ENCODE measurements around the gene SUPT20H.
A peak's percentile ranks its signal among the peaks of the same experiment; 100 is the strongest.

Gene SUPT20H

DNA sequence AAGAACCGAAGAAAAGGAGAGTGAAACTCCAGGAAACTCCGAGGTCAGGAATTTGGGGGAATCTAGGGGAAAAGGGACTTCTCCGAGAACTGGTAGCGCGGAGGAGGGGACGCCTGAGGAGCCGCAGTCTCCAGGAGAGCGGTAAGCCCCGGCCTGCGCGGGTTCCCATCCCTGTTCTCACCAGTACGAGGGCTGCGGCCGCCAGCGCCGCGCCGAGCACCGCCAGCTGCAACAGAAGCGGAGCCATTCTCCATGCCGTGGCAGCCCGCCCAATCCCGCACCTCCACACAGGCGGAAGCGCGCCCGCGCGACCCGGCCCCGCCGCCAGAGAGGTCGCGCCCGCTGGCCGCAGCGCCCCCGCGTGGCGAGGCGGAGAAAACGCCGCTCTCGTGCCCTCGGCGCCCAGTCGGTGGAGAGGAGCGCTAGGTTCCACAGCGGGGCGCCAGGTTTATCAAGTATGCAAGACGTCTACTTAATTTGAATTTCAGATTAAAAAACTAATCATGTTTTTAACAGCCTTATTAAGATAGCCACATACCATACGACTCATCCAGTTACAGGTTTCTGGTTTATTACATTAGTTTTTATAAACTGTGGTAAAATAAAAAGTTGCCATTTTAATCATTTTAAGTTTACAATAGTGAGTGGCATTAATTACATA is 60.3 kb downstream of the SUPT20H start, which contains the start of gene ALG5 (continued):
- TF ChIP-seq ZNF596 (tag by site-specific recombination; IDR thresholded peaks at IDR 0.05) (no peak), ZNF324 (tag by site-specific recombination; IDR thresholded peaks at IDR 0.05) (no peak), ZNF791 (tag by site-specific recombination; IDR thresholded peaks at IDR 0.05) (no peak), ZNF621 (tag by site-specific recombination; IDR thresholded peaks at IDR 0.05) (no peak), ZNF114 (tag by site-specific recombination; IDR thresholded peaks at IDR 0.05) (no peak), HOXD13 (CRISPR knock-in tag; IDR thresholded peaks at IDR 0.05; ENCODE audit: borderline replicate concordance) (no peak), GLIS1 (tag by site-specific recombination; IDR thresholded peaks at IDR 0.05) (no peak), YY1 (tag by site-specific recombination; IDR thresholded peaks at IDR 0.05) (peak; percentile 77; the same call in 1 of the 2 replicates), SP2 (tag by site-specific recombination; IDR thresholded peaks at IDR 0.05) (peak; percentile 43), ZFP37 (tag by site-specific recombination; IDR thresholded peaks at IDR 0.05) (no peak), BCL11B (tag by site-specific recombination; IDR thresholded peaks at IDR 0.05; ENCODE audit: low read depth) (no peak), REPIN1 (tag by site-specific recombination; IDR thresholded peaks at IDR 0.05; ENCODE audit: low read depth) (no peak), ZNF585B (tag by site-specific recombination; IDR thresholded peaks at IDR 0.05) (no peak), ZNF561 (tag by site-specific recombination; IDR thresholded peaks at IDR 0.05; ENCODE audit: borderline replicate concordance) (peak; percentile 96; the same call in 1 of the 2 replicates), ZNF501 (tag by site-specific recombination; IDR thresholded peaks at IDR 0.05) (no peak; the same call in 1 of the 2 replicates), KLF16 (tag by site-specific recombination; IDR thresholded peaks at IDR 0.05) (no peak), PRDM1 (tag by site-specific recombination; IDR thresholded peaks at IDR 0.05) (peak; percentile 69), TRIM28 (IDR thresholded peaks at IDR 0.05; ENCODE audit: borderline replicate concordance, low read length) (no peak), ZNF548 (tag by site-specific recombination; IDR thresholded peaks at IDR 0.05) (no peak), ZNF292 (tag by site-specific recombination; IDR thresholded peaks at IDR 0.05; ENCODE audit: borderline replicate concordance, low read depth) (no peak), ZNF785 (tag by site-specific recombination; IDR thresholded peaks at IDR 0.05) (no peak), GLI4 (tag by site-specific recombination; IDR thresholded peaks at IDR 0.05) (no peak)
- TF ChIP-seq, protein P1, sequence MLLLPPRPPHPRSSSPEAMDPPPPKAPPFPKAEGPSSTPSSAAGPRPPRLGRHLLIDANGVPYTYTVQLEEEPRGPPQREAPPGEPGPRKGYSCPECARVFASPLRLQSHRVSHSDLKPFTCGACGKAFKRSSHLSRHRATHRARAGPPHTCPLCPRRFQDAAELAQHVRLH (tag by site-specific recombination; IDR thresholded peaks at IDR 0.05) = no peak
- TF ChIP-seq, protein P2, sequence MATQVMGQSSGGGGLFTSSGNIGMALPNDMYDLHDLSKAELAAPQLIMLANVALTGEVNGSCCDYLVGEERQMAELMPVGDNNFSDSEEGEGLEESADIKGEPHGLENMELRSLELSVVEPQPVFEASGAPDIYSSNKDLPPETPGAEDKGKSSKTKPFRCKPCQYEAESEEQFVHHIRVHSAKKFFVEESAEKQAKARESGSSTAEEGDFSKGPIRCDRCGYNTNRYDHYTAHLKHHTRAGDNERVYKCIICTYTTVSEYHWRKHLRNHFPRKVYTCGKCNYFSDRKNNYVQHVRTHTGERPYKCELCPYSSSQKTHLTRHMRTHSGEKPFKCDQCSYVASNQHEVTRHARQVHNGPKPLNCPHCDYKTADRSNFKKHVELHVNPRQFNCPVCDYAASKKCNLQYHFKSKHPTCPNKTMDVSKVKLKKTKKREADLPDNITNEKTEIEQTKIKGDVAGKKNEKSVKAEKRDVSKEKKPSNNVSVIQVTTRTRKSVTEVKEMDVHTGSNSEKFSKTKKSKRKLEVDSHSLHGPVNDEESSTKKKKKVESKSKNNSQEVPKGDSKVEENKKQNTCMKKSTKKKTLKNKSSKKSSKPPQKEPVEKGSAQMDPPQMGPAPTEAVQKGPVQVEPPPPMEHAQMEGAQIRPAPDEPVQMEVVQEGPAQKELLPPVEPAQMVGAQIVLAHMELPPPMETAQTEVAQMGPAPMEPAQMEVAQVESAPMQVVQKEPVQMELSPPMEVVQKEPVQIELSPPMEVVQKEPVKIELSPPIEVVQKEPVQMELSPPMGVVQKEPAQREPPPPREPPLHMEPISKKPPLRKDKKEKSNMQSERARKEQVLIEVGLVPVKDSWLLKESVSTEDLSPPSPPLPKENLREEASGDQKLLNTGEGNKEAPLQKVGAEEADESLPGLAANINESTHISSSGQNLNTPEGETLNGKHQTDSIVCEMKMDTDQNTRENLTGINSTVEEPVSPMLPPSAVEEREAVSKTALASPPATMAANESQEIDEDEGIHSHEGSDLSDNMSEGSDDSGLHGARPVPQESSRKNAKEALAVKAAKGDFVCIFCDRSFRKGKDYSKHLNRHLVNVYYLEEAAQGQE (tag by site-specific recombination; IDR thresholded peaks at IDR 0.05) = no peak
- TF ChIP-seq, protein P3, sequence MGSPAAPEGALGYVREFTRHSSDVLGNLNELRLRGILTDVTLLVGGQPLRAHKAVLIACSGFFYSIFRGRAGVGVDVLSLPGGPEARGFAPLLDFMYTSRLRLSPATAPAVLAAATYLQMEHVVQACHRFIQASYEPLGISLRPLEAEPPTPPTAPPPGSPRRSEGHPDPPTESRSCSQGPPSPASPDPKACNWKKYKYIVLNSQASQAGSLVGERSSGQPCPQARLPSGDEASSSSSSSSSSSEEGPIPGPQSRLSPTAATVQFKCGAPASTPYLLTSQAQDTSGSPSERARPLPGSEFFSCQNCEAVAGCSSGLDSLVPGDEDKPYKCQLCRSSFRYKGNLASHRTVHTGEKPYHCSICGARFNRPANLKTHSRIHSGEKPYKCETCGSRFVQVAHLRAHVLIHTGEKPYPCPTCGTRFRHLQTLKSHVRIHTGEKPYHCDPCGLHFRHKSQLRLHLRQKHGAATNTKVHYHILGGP (tag by site-specific recombination; IDR thresholded peaks at IDR 0.05) = no peak
- TF ChIP-seq, protein P4, sequence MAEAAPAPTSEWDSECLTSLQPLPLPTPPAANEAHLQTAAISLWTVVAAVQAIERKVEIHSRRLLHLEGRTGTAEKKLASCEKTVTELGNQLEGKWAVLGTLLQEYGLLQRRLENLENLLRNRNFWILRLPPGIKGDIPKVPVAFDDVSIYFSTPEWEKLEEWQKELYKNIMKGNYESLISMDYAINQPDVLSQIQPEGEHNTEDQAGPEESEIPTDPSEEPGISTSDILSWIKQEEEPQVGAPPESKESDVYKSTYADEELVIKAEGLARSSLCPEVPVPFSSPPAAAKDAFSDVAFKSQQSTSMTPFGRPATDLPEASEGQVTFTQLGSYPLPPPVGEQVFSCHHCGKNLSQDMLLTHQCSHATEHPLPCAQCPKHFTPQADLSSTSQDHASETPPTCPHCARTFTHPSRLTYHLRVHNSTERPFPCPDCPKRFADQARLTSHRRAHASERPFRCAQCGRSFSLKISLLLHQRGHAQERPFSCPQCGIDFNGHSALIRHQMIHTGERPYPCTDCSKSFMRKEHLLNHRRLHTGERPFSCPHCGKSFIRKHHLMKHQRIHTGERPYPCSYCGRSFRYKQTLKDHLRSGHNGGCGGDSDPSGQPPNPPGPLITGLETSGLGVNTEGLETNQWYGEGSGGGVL (tag by site-specific recombination; IDR thresholded peaks at IDR 0.05) = no peak
- TF ChIP-seq, protein P5, sequence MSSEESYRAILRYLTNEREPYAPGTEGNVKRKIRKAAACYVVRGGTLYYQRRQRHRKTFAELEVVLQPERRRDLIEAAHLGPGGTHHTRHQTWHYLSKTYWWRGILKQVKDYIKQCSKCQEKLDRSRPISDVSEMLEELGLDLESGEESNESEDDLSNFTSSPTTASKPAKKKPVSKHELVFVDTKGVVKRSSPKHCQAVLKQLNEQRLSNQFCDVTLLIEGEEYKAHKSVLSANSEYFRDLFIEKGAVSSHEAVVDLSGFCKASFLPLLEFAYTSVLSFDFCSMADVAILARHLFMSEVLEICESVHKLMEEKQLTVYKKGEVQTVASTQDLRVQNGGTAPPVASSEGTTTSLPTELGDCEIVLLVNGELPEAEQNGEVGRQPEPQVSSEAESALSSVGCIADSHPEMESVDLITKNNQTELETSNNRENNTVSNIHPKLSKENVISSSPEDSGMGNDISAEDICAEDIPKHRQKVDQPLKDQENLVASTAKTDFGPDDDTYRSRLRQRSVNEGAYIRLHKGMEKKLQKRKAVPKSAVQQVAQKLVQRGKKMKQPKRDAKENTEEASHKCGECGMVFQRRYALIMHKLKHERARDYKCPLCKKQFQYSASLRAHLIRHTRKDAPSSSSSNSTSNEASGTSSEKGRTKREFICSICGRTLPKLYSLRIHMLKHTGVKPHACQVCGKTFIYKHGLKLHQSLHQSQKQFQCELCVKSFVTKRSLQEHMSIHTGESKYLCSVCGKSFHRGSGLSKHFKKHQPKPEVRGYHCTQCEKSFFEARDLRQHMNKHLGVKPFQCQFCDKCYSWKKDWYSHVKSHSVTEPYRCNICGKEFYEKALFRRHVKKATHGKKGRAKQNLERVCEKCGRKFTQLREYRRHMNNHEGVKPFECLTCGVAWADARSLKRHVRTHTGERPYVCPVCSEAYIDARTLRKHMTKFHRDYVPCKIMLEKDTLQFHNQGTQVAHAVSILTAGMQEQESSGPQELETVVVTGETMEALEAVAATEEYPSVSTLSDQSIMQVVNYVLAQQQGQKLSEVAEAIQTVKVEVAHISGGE (tag by site-specific recombination; conservative IDR thresholded peaks at IDR 0.05; ENCODE audit: low read depth) = peak; percentile 44; the same call in 1 of the 2 replicates
- TF ChIP-seq, protein P6, sequence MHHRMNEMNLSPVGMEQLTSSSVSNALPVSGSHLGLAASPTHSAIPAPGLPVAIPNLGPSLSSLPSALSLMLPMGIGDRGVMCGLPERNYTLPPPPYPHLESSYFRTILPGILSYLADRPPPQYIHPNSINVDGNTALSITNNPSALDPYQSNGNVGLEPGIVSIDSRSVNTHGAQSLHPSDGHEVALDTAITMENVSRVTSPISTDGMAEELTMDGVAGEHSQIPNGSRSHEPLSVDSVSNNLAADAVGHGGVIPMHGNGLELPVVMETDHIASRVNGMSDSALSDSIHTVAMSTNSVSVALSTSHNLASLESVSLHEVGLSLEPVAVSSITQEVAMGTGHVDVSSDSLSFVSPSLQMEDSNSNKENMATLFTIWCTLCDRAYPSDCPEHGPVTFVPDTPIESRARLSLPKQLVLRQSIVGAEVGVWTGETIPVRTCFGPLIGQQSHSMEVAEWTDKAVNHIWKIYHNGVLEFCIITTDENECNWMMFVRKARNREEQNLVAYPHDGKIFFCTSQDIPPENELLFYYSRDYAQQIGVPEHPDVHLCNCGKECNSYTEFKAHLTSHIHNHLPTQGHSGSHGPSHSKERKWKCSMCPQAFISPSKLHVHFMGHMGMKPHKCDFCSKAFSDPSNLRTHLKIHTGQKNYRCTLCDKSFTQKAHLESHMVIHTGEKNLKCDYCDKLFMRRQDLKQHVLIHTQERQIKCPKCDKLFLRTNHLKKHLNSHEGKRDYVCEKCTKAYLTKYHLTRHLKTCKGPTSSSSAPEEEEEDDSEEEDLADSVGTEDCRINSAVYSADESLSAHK (tag by site-specific recombination; IDR thresholded peaks at IDR 0.05) = no peak

Measured in HEK293 (cell line).